ENCODE data around the gene CLCF1.

- TF ChIP-seq POLR2A (IDR thresholded peaks at IDR 0.05) (no peak), CTCF (IDR thresholded peaks at IDR 0.05) (no peak), EP300 (IDR thresholded peaks at IDR 0.05) (no peak), POLR2AphosphoS5 (IDR thresholded peaks at IDR 0.05) (no peak)
Measured at GRCh38 chr11:67321313-67321871, 52.0 kb downstream of the CLCF1 start.
